CD4-positive, alpha-beta T cell treated with Interleukin-15 for 1 hour (primary cell): Measurements from ENCODE around the gene LAD1.

Source experiments
- DNase-seq: peaks from one replicate; pipeline ENCODE4 v3.0.0-alpha.2; 2020

The LAD1 gene

GRCh38 chr1:201361652-201362504, 37.2 kb downstream of the LAD1 start:
- no peak for DNase-seq

- no peak for DNase-seq
These were observed 38.0 kb downstream of the LAD1 start for GRCh38 chr1:201360901-201361651.

GRCh38 chr1:201360486-201360885, 38.6 kb downstream of the LAD1 start:
- no peak for DNase-seq

- no peak for DNase-seq
These were observed 39.3 kb downstream of the LAD1 start for GRCh38 chr1:201359873-201360210.

GRCh38 chr1:201359031-201359872, 39.9 kb downstream of the LAD1 start:
- no peak for DNase-seq

- DNase-seq = no peak
These were observed 40.5 kb downstream of the LAD1 start for GRCh38 chr1:201358596-201358995.

- DNase-seq = no peak
These were observed 41.3 kb downstream of the LAD1 start for GRCh38 chr1:201357636-201358348.

- DNase-seq = no peak
These were observed 41.9 kb downstream of the LAD1 start for GRCh38 chr1:201357211-201357610.

- DNase-seq = no peak
These were observed 42.4 kb downstream of the LAD1 start for GRCh38 chr1:201356701-201357100.

- no peak for DNase-seq
These were observed 42.9 kb downstream of the LAD1 start for GRCh38 chr1:201356236-201356635.

GRCh38 chr1:201355471-201355870, 43.7 kb downstream of the LAD1 start:
- no peak for DNase-seq

GRCh38 chr1:201354901-201355295, 44.2 kb downstream of the LAD1 start:
- no peak for DNase-seq

GRCh38 chr1:201354151-201354900, 44.8 kb downstream of the LAD1 start:
- DNase-seq = no peak

GRCh38 chr1:201353186-201353940, 45.8 kb downstream of the LAD1 start:
- DNase-seq = no peak

- no peak for DNase-seq
These were observed 47.5 kb downstream of the LAD1 start for GRCh38 chr1:201351617-201352016.

- DNase-seq = no peak
These were observed 48.2 kb downstream of the LAD1 start for GRCh38 chr1:201350884-201351283.

- no peak for DNase-seq
These were observed 48.8 kb downstream of the LAD1 start for GRCh38 chr1:201350361-201350725.

- DNase-seq = no peak
These were observed 50.0 kb downstream of the LAD1 start for GRCh38 chr1:201349092-201349491.

GRCh38 chr1:201348211-201348566, 50.9 kb downstream of the LAD1 start:
- no peak for DNase-seq

- DNase-seq = no peak
These were observed 51.5 kb downstream of the LAD1 start for GRCh38 chr1:201347498-201348210.

GRCh38 chr1:201346987-201347386, 52.1 kb downstream of the LAD1 start:
- DNase-seq = no peak
